ENCODE data around the gene BRD9.

Gene BRD9

GRCh38 chr5:933251-933861, 40.8 kb upstream of the BRD9 start:
- no peaks in the 10 kb centered on the region for H3K79me1 ChIP-seq (ENCODE audit: low read depth, low read length)
- H3K9me3 ChIP-seq (replicated peaks in 1 of 2; ENCODE audit: control insufficient read depth in 2 of 2, insufficient read depth in 1 of 2, low read depth in 1 of 2, low read length in 2 of 2), result peaks cover 0 to 6% of the 10 kb centered on the region in 2 donors
- no peak overlapping the region for H2BK120ac ChIP-seq (ENCODE audit: low read depth, low read length)
- no peak overlapping the region for H3K23ac ChIP-seq (ENCODE audit: low read depth, low read length, poor library complexity)
- H3K27ac ChIP-seq (replicated peaks; ENCODE audit: low read length), result no peak overlapping the region
- H4K8ac ChIP-seq (ENCODE audit: low read depth, low read length), result no peak overlapping the region
- H2BK15ac ChIP-seq (ENCODE audit: low read length), result no peak overlapping the region
- no peak overlapping the region for H4K91ac ChIP-seq (ENCODE audit: low read depth, low read length, poor library complexity)
- no CpG with 5 or more reads among the region's 3 CpGs for WGBS, 2 donors (ENCODE audit: extremely low coverage in 2 of 2, insufficient read length in 2 of 2, insufficient replicate concordance in 1 of 2)
- no peak overlapping the region for H2BK5ac ChIP-seq (ENCODE audit: low read length)
- H3K4me2 ChIP-seq (ENCODE audit: insufficient read depth, low read length, poor library complexity, severe bottlenecking), result no peak overlapping the region
- H3K4me1 ChIP-seq (ENCODE audit: control insufficient read depth in 2 of 2, insufficient read depth in 1 of 2, low read depth in 1 of 2, low read length in 2 of 2), result no peaks in the 10 kb centered on the region
- H3K4ac ChIP-seq (ENCODE audit: low read length), result no peak overlapping the region
- no peak for DNase-seq (ENCODE audit: low spot score)
- H3K14ac ChIP-seq (ENCODE audit: low read length), result no peak overlapping the region
- no peaks in the 10 kb centered on the region for H3K27me3 ChIP-seq (ENCODE audit: control insufficient read depth in 3 of 3, insufficient read depth in 3 of 3, low read depth in 1 of 3, low read length in 3 of 3)
- no peak overlapping the region for H2BK12ac ChIP-seq (ENCODE audit: low read length)
- no peak overlapping the region for H2AFZ ChIP-seq (ENCODE audit: low read length)
- no peaks in the 10 kb centered on the region for H3K36me3 ChIP-seq (replicated peaks in 1 of 2; ENCODE audit: control insufficient read depth in 2 of 2, insufficient read depth in 2 of 2, low read length in 2 of 2)
- H3K4me3 ChIP-seq (ENCODE audit: low read length in 2 of 2), result no peak overlapping the region
- no peak overlapping the region for H3K9ac ChIP-seq (ENCODE audit: low read depth, low read length, poor library complexity)
- H2AK5ac ChIP-seq (ENCODE audit: low read depth, low read length), result no peak overlapping the region
- no peak overlapping the region for H3K18ac ChIP-seq (ENCODE audit: low read length)

- H2AFZ ChIP-seq (ENCODE audit: low read length), result no peak overlapping the region
- no peak overlapping the region for H2BK12ac ChIP-seq (ENCODE audit: low read length)
- peak overlapping the region; percentile 7 for H2BK15ac ChIP-seq (ENCODE audit: low read length)
- no peak for DNase-seq (ENCODE audit: low spot score)
- H3K4me1 ChIP-seq (ENCODE audit: control insufficient read depth in 2 of 2, insufficient read depth in 1 of 2, low read depth in 1 of 2, low read length in 2 of 2), result no peaks in the 10 kb centered on the region
- H3K27me3 ChIP-seq (ENCODE audit: control insufficient read depth in 3 of 3, insufficient read depth in 3 of 3, low read depth in 1 of 3, low read length in 3 of 3), result no peaks in the 10 kb centered on the region
- no peaks in the 10 kb centered on the region for H3K36me3 ChIP-seq (replicated peaks in 1 of 2; ENCODE audit: control insufficient read depth in 2 of 2, insufficient read depth in 2 of 2, low read length in 2 of 2)
- no peak overlapping the region for H3K23ac ChIP-seq (ENCODE audit: low read depth, low read length, poor library complexity)
- no peak overlapping the region for H2AK5ac ChIP-seq (ENCODE audit: low read depth, low read length)
- WGBS, 2 donors (ENCODE audit: extremely low coverage in 2 of 2, insufficient read length in 2 of 2, insufficient replicate concordance in 1 of 2), result no CpG with 5 or more reads among the region's 4 CpGs
- no peak overlapping the region for H4K91ac ChIP-seq (ENCODE audit: low read depth, low read length, poor library complexity)
- no peak overlapping the region for H3K18ac ChIP-seq (ENCODE audit: low read length)
- peaks cover 0 to 6% of the 10 kb centered on the region in 2 donors for H3K9me3 ChIP-seq (replicated peaks in 1 of 2; ENCODE audit: control insufficient read depth in 2 of 2, insufficient read depth in 1 of 2, low read depth in 1 of 2, low read length in 2 of 2)
- no peak overlapping the region for H3K4me3 ChIP-seq (ENCODE audit: low read length in 2 of 2)
- no peak overlapping the region for H2BK5ac ChIP-seq (ENCODE audit: low read length)
- H3K14ac ChIP-seq (ENCODE audit: low read length), result no peak overlapping the region
- no peaks in the 10 kb centered on the region for H3K79me1 ChIP-seq (ENCODE audit: low read depth, low read length)
- H3K4me2 ChIP-seq (ENCODE audit: insufficient read depth, low read length, poor library complexity, severe bottlenecking), result no peak overlapping the region
- no peak overlapping the region for H4K8ac ChIP-seq (ENCODE audit: low read depth, low read length)
- no peak overlapping the region for H3K9ac ChIP-seq (ENCODE audit: low read depth, low read length, poor library complexity)
- H3K27ac ChIP-seq (replicated peaks; ENCODE audit: low read length), result no peak overlapping the region
- H3K4ac ChIP-seq (ENCODE audit: low read length), result no peak overlapping the region
- H2BK120ac ChIP-seq (ENCODE audit: low read depth, low read length), result no peak overlapping the region
Measured at GRCh38 chr5:932628-933250, 40.1 kb upstream of the BRD9 start.

GRCh38 chr5:932151-932627, 39.6 kb upstream of the BRD9 start:
- H3K14ac ChIP-seq (ENCODE audit: low read length), result no peak overlapping the region
- no peak overlapping the region for H4K91ac ChIP-seq (ENCODE audit: low read depth, low read length, poor library complexity)
- H3K18ac ChIP-seq (ENCODE audit: low read length), result no peak overlapping the region
- no peaks in the 10 kb centered on the region for H3K36me3 ChIP-seq (replicated peaks in 1 of 2; ENCODE audit: control insufficient read depth in 2 of 2, insufficient read depth in 2 of 2, low read length in 2 of 2)
- H3K9ac ChIP-seq (ENCODE audit: low read depth, low read length, poor library complexity), result no peak overlapping the region
- H2AFZ ChIP-seq (ENCODE audit: low read length), result no peak overlapping the region
- H3K4me1 ChIP-seq (ENCODE audit: control insufficient read depth in 2 of 2, insufficient read depth in 1 of 2, low read depth in 1 of 2, low read length in 2 of 2), result no peaks in the 10 kb centered on the region
- no peak overlapping the region for H2BK5ac ChIP-seq (ENCODE audit: low read length)
- H3K27me3 ChIP-seq (ENCODE audit: control insufficient read depth in 3 of 3, insufficient read depth in 3 of 3, low read depth in 1 of 3, low read length in 3 of 3), result no peaks in the 10 kb centered on the region
- no peak overlapping the region for H4K8ac ChIP-seq (ENCODE audit: low read depth, low read length)
- H3K79me1 ChIP-seq (ENCODE audit: low read depth, low read length), result no peaks in the 10 kb centered on the region
- H3K27ac ChIP-seq (replicated peaks; ENCODE audit: low read length), result no peak overlapping the region
- no peak overlapping the region for H3K4me2 ChIP-seq (ENCODE audit: insufficient read depth, low read length, poor library complexity, severe bottlenecking)
- H3K23ac ChIP-seq (ENCODE audit: low read depth, low read length, poor library complexity), result peak overlapping the region; percentile 75
- WGBS, 2 donors (ENCODE audit: extremely low coverage in 2 of 2, insufficient read length in 2 of 2, insufficient replicate concordance in 1 of 2), result no CpG with 5 or more reads among the region's 8 CpGs
- H2AK5ac ChIP-seq (ENCODE audit: low read depth, low read length), result no peak overlapping the region
- H3K9me3 ChIP-seq (replicated peaks in 1 of 2; ENCODE audit: control insufficient read depth in 2 of 2, insufficient read depth in 1 of 2, low read depth in 1 of 2, low read length in 2 of 2), result peaks cover 0 to 6% of the 10 kb centered on the region in 2 donors
- no peak overlapping the region for H2BK12ac ChIP-seq (ENCODE audit: low read length)
- no peak overlapping the region for H2BK120ac ChIP-seq (ENCODE audit: low read depth, low read length)
- DNase-seq (ENCODE audit: low spot score), result no peak
- no peak overlapping the region for H3K4ac ChIP-seq (ENCODE audit: low read length)
- H2BK15ac ChIP-seq (ENCODE audit: low read length), result peak overlapping the region; percentile 7
- no peak overlapping the region for H3K4me3 ChIP-seq (ENCODE audit: low read length in 2 of 2)

- Histone ChIP-seq H3K23ac (ENCODE audit: low read depth, low read length, poor library complexity) (no peak overlapping the region), H3K27ac (replicated peaks; ENCODE audit: low read length) (no peak overlapping the region), H3K4me1 (ENCODE audit: control insufficient read depth in 2 of 2, insufficient read depth in 1 of 2, low read depth in 1 of 2, low read length in 2 of 2) (no peaks in the 10 kb centered on the region), H2AK5ac (ENCODE audit: low read depth, low read length) (no peak overlapping the region), H2BK15ac (ENCODE audit: low read length) (no peak overlapping the region), H4K91ac (ENCODE audit: low read depth, low read length, poor library complexity) (no peak overlapping the region), H3K18ac (ENCODE audit: low read length) (peak overlapping the region; percentile 24), H3K4me2 (ENCODE audit: insufficient read depth, low read length, poor library complexity, severe bottlenecking) (no peak overlapping the region), H3K27me3 (ENCODE audit: control insufficient read depth in 3 of 3, insufficient read depth in 3 of 3, low read depth in 1 of 3, low read length in 3 of 3) (peaks cover 0 to 2% (median 0%) of the 10 kb centered on the region in 3 experiments), H3K9me3 (replicated peaks in 1 of 2; ENCODE audit: control insufficient read depth in 2 of 2, insufficient read depth in 1 of 2, low read depth in 1 of 2, low read length in 2 of 2) (peaks cover 0 to 6% of the 10 kb centered on the region in 2 donors), H4K8ac (ENCODE audit: low read depth, low read length) (no peak overlapping the region), H3K79me1 (ENCODE audit: low read depth, low read length) (no peaks in the 10 kb centered on the region), H3K9ac (ENCODE audit: low read depth, low read length, poor library complexity) (peak overlapping the region; percentile 25), H3K36me3 (replicated peaks in 1 of 2; ENCODE audit: control insufficient read depth in 2 of 2, insufficient read depth in 2 of 2, low read length in 2 of 2) (no peaks in the 10 kb centered on the region), H3K14ac (ENCODE audit: low read length) (no peak overlapping the region), H2BK120ac (ENCODE audit: low read depth, low read length) (no peak overlapping the region), H2BK12ac (ENCODE audit: low read length) (no peak overlapping the region), H3K4ac (ENCODE audit: low read length) (no peak overlapping the region), H2BK5ac (ENCODE audit: low read length) (no peak overlapping the region), H3K4me3 (ENCODE audit: low read length in 2 of 2) (no peak overlapping the region), H2AFZ (ENCODE audit: low read length) (no peak overlapping the region)
- no peak for DNase-seq (ENCODE audit: low spot score)
- WGBS, 2 donors (ENCODE audit: extremely low coverage in 2 of 2, insufficient read length in 2 of 2, insufficient replicate concordance in 1 of 2), result no CpG with 5 or more reads among the region's 13 CpGs
Measured at GRCh38 chr5:931570-932145, 39.1 kb upstream of the BRD9 start.
